OCI-LY3 (cell line): ENCODE results near the gene TWIST2.

ENCODE experiments used
- H2AFZ ChIP-seq: fragments of 200-600, 300-600 bp; shearing (Covaris generic); 2 replicates; pipeline ENCODE4 v1.6.0; 2014; ENCODE audit warnings: antibody characterized with exemption, low read depth, low read length
- H3K27ac ChIP-seq: fragments of 200-600, 300-600 bp; sonication (generic); 2 replicates; pipeline ENCODE4 v1.5.1; 2014; ENCODE audit warnings: mild to moderate bottlenecking, low read length, moderate library complexity, mixed read lengths
- H3K27me3 ChIP-seq: fragments of 200-600, 300-600 bp; sonication (generic); 2 replicates; pipeline ENCODE4 v1.6.1; 2014; ENCODE audit warnings: low read depth, low read length, mixed read lengths
- H3K36me3 ChIP-seq: fragments of 200-600, 300-600 bp; sonication (generic); replicated peaks from 2 replicates; pipeline ENCODE3; 2014; ENCODE audit warnings: low read depth, low read length, mixed read lengths
- H3K4me1 ChIP-seq: fragments of 300-600, 200-600 bp; sonication (generic); 2 replicates; pipeline ENCODE4 v1.6.1; 2014; ENCODE audit warnings: low read length, mixed read lengths
- H3K4me2 ChIP-seq: fragments of 200-600, 300-600 bp; sonication (generic); 2 replicates; pipeline ENCODE4 v1.6.1; 2014; ENCODE audit warnings: low read length, mixed read lengths
- H3K4me3 ChIP-seq: fragments of 300-600, 200-600 bp; sonication (generic); 2 replicates; pipeline ENCODE4 v1.5.1; 2014; ENCODE audit warnings: antibody characterized with exemption, mild to moderate bottlenecking, low read length, moderate library complexity
- H3K79me2 ChIP-seq: fragments of 300-600, 200-600 bp; shearing (Covaris generic); 2 replicates; pipeline ENCODE4 v1.6.1; 2014; ENCODE audit warnings: mild to moderate bottlenecking, low read length, mixed read lengths
- H3K9ac ChIP-seq: fragments of 300-600, 200-600 bp; shearing (Covaris generic); 2 replicates; pipeline ENCODE4 v1.6.0; 2014; ENCODE audit warnings: mild to moderate bottlenecking, low read length, moderate library complexity
- H3K9me3 ChIP-seq: fragments of 200-600, 300-600 bp; shearing (Covaris generic); 2 replicates; pipeline ENCODE4 v1.6.1; 2014; ENCODE audit warnings: low read length, mixed read lengths; ENCODE audit not compliant: insufficient read depth
- H4K20me1 ChIP-seq: fragments of 200-600, 300-600 bp; sonication (generic); 2 replicates; pipeline ENCODE4 v1.6.1; 2016; ENCODE audit warnings: low read length, mixed read lengths; ENCODE audit not compliant: insufficient read depth
- CTCF ChIP-seq: fragments of 200-600, 300-600 bp; sonication (generic); IDR thresholded peaks from 2 replicates; pipeline ENCODE4 v1.5.1; 2014; ENCODE audit warnings: antibody characterized with exemption, low read length, low read depth
- EZH2phosphoT487 ChIP-seq: fragments of 200-600 bp; shearing (Covaris generic); IDR thresholded peaks from 2 replicates; pipeline ENCODE4 v1.6.1; 2018; ENCODE audit warnings: antibody characterized with exemption, mixed run types, low read depth

Gene TWIST2

DNA sequence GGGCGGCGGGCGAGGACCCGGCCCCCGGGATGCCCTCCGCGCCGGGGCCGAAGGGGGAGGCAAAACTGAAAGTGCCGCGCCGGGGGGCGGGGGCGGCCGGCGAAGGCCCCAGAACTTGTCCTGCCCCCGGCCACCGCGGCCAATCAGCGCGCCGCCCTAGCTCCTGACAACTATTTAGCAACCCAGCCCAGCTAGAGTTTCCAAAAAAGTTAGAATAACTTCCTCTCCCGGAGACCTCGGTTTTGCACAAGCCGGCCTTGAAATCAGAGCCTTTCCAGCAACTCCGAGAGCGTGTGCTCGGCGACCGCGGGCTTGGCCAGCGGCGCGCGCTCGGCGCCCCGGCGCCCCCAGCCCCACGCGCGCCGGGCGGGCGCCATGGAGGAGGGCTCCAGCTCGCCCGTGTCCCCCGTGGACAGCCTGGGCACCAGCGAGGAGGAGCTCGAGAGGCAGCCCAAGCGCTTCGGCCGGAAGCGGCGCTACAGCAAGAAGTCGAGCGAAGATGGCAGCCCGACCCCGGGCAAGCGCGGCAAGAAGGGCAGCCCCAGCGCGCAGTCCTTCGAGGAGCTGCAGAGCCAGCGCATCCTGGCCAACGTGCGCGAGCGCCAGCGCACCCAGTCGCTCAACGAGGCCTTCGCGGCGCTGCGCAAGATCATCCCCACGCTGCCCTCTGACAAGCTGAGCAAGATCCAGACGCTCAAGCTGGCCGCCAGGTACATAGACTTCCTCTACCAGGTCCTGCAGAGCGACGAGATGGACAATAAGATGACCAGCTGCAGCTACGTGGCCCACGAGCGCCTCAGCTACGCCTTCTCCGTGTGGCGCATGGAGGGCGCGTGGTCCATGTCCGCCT is at the start of gene TWIST2:
TWIST2 (plus strand) TSS at position 245 of the 850 bp plus-strand sequence; CDS start at position 376, 131 bp downstream.
- Histone ChIP-seq H3K4me1 (no peaks in the 10 kb centered on the region), H3K36me3 (no peaks in the 10 kb centered on the region), H3K79me2 (no peaks in the 10 kb centered on the region), H3K4me3 (no peak within 1 kb of the TSS), H3K27ac (no peak within 1 kb of the TSS), H3K27me3 (no peaks in the 10 kb centered on the region), H3K9me3 (no peaks in the 10 kb centered on the region), H3K9ac (no peak within 1 kb of the TSS), H4K20me1 (no peaks in the 10 kb centered on the region), H2AFZ (no peak within 1 kb of the TSS), H3K4me2 (no peak within 1 kb of the TSS)
- TF ChIP-seq EZH2phosphoT487 = no peak
- no peak for TF ChIP-seq CTCF

GRCh38 chr2:238801791-238802190 is 46.1 kb upstream of the TWIST2 start:
- Histone ChIP-seq H3K79me2 (no peaks in the 10 kb centered on the region), H3K27me3 (no peaks in the 10 kb centered on the region; the same call in 1 of the 2 replicates), H4K20me1 (no peaks in the 10 kb centered on the region), H3K9me3 (no peaks in the 10 kb centered on the region), H3K9ac (no peak overlapping the region), H2AFZ (no peak overlapping the region), H3K36me3 (no peaks in the 10 kb centered on the region), H3K4me2 (no peak overlapping the region), H3K4me3 (no peak overlapping the region), H3K4me1 (no peaks in the 10 kb centered on the region), H3K27ac (no peak overlapping the region)
- TF ChIP-seq EZH2phosphoT487 = no peak
- no peak for TF ChIP-seq CTCF

DNA sequence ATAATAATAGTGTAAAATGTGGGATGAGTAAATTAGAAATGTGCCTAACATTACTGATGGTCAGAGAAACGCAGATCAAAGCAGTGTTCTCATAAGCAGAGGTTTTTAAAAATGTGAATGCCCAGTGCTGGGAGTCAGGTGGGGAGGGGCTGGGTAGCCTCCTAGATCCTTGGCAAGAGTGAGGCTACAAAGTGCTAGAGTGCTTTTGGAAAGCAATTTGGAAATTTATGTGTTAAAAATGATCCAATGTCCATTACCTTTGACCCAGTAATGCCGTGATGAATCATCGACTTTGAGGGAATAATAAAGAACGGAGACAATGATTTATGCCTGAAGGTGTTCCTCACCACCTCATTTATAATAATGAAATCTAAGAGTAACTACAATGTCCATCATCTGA is 44.9 kb upstream of the TWIST2 start:
- Histone ChIP-seq H2AFZ (no peak overlapping the region), H3K27ac (no peak overlapping the region), H3K36me3 (no peaks in the 10 kb centered on the region), H3K79me2 (no peaks in the 10 kb centered on the region), H3K4me1 (no peaks in the 10 kb centered on the region), H3K27me3 (no peaks in the 10 kb centered on the region; the same call in 1 of the 2 replicates), H4K20me1 (no peaks in the 10 kb centered on the region), H3K9me3 (no peaks in the 10 kb centered on the region), H3K4me2 (no peak overlapping the region), H3K9ac (no peak overlapping the region), H3K4me3 (no peak overlapping the region)
- TF ChIP-seq CTCF (no peak), EZH2phosphoT487 (no peak)

DNA sequence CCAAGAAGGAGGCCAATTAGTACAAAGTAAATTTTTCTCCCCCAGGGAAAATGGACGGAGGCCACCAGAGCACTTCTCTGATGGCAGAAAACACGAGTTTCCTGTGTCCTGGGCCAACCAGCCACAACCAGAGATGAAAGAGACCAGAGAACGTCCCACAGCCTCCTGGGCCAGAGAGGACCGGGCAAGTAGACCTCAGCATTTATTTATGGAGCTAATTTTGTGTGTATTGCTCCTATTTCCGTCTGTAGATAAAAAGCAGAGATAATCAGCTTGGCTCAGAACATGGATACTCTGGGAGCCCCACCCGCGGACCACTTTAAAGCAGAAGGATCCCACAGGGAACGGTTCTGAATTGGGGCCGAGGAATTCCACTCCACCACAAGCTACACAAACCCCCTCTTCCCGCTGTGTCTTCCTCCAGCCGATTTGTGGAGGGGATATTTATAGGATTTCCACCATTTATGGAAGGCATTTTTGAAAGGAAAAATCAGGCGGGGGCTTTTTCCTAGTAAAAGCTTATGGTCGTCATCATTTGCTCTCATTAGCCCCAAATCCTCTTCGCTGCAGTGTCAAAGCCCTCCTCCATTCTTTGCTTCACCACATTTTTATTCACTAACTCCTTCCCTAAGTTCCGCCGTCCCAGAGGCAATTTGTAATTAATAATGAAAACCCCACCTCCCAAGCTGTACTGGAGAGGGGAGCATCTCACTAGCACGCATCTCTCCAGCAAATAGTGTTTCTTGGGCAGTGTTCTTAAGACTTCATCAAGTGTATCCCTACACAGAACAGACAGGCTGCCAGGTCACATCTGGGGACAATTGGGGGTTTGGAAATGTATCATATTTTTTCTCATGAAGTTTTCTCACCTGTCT is 43.7 kb upstream of the TWIST2 start:
- Histone ChIP-seq H3K4me3 (no peak overlapping the region), H3K9me3 (no peaks in the 10 kb centered on the region), H3K27ac (no peak overlapping the region), H2AFZ (no peak overlapping the region), H3K79me2 (no peaks in the 10 kb centered on the region), H3K36me3 (no peaks in the 10 kb centered on the region), H4K20me1 (no peaks in the 10 kb centered on the region), H3K4me1 (no peaks in the 10 kb centered on the region), H3K4me2 (no peak overlapping the region), H3K9ac (no peak overlapping the region), H3K27me3 (no peaks in the 10 kb centered on the region; the same call in 1 of the 2 replicates)
- TF ChIP-seq CTCF = no peak
- no peak for TF ChIP-seq EZH2phosphoT487
